K562 (cell line): ENCODE measurements around the gene HOXB8. TPM values are rescaled to one million over a fixed set of nuclear protein-coding genes. Genes with fewer than 3 reads are reported as not detected.
A peak's percentile ranks its signal among the peaks of the same experiment; 100 is the strongest.

ENCODE experiments used
- BDP1 ChIP-seq: IDR thresholded peaks from 3 replicates; pipeline ENCODE4 v1.6.1; 2011; ENCODE audit not compliant: insufficient read length, insufficient read depth
- GABPA ChIP-seq: fragments of 200-800 bp; sonication (Bioruptor generic); conservative IDR thresholded peaks from 2 replicates; pipeline ENCODE4 v1.6.1; 2016; ENCODE audit warnings: low read depth, missing genetic modification characterization, missing compliant biosample characterization
- GTF2E2 ChIP-seq: fragments of 200-800 bp; sonication (Bioruptor generic); IDR thresholded peaks from 2 replicates; pipeline ENCODE4 v1.6.1; 2016; ENCODE audit warnings: missing genetic modification characterization, missing compliant biosample characterization
- HDGF ChIP-seq: fragments of 450-650 bp; IDR thresholded peaks from 2 replicates; pipeline ENCODE4 v1.6.1; 2016
- HIVEP1 ChIP-seq: fragments of 250-450 bp; sonication (Bioruptor Pico); IDR thresholded peaks from 2 replicates; pipeline ENCODE4 v1.4.0; 2020; ENCODE audit warnings: mild to moderate bottlenecking
- MAFK ChIP-seq: IDR thresholded peaks from 2 replicates; pipeline ENCODE4 v1.6.1; 2011; ENCODE audit warnings: low read length, improper control_type of control experiment
- PCBP2 ChIP-seq: fragments of 200-400 bp; formaldehyde crosslinking; IDR thresholded peaks from 2 replicates; pipeline ENCODE4 v1.6.1; 2018; ENCODE audit warnings: low read length, low read depth, mild to moderate bottlenecking, moderate library complexity; ENCODE audit not compliant: poor library complexity, severe bottlenecking
- ZNF184 ChIP-seq: sonication (generic); formaldehyde crosslinking; IDR thresholded peaks from 2 replicates; pipeline ENCODE4 v1.5.0; 2020; ENCODE audit warnings: missing genetic modification reagents
- ZNF212 ChIP-seq: fragments of 450-650 bp; formaldehyde crosslinking; IDR thresholded peaks from 2 replicates; pipeline ENCODE4 v1.4.0; 2020; ENCODE audit warnings: mild to moderate bottlenecking
- ZNF282 ChIP-seq: sonication (generic); formaldehyde crosslinking; IDR thresholded peaks from 2 replicates; pipeline ENCODE4 v1.8.1; 2023; ENCODE audit warnings: missing genetic modification reagents
- ZNF445 ChIP-seq: fragments of 250-450 bp; sonication (Bioruptor Pico); IDR thresholded peaks from 2 replicates; pipeline ENCODE4 v1.4.0; 2020; ENCODE audit warnings: low read depth, mild to moderate bottlenecking, moderate library complexity
- polyA plus RNA-seq, 8 experiments: library from polyadenylated mRNA; depleted of rRNA in 4 of 8; stranded (reverse) in 5 of 8; unstranded in 3 of 8; fragments of >200 nt; fragmentation: Nextera tagmentation in 2 of 8; fragmentation: Illumina TruSeq in 1 of 8; extraction: Ambion mirVana in 2 of 8; extraction: Trizol in 1 of 8; gene quantifications; 2 replicates each; pipeline versions ENCODE4 v1.2.1 to v1.2.3, GENCODE V29; 2011 to 2014; ENCODE audit warnings: inconsistent platforms in 1 of 8, missing spikeins in 1 of 8
- total RNA-seq, 7 experiments: library from RNA; depleted of rRNA in 6 of 7; stranded (reverse); fragments of >200 nt in 6 of 7; fragmentation: Illumina TruSeq in 2 of 7; extraction: Trizol in 2 of 7; gene quantifications; 2 replicates each; pipeline versions ENCODE4 v1.2.1 to v1.2.3, GENCODE V29; 2011 to 2021; ENCODE audit warnings: low replicate concordance in 1 of 7
- TF ChIP-seq, protein P1 (sequence below): fragments of 450-650 bp; conservative IDR thresholded peaks from 2 replicates; pipeline ENCODE4 v1.6.1; 2016; ENCODE audit warnings: missing genetic modification characterization, low read depth, mild to moderate bottlenecking, control low read depth, missing compliant biosample characterization
- TF ChIP-seq, protein P2 (sequence below), 2 experiments: fragments of 200-800 bp in 1 of 2; sonication (Bioruptor generic) in 1 of 2; sonication (generic) in 1 of 2; formaldehyde crosslinking in 1 of 2; IDR thresholded peaks in 1 of 2; conservative IDR thresholded peaks in 1 of 2; 2 replicates each; pipeline versions ENCODE4 v1.5.0 to v1.6.1; 2016 to 2020; ENCODE audit warnings: missing compliant biosample characterization in 1 of 2, missing genetic modification characterization in 1 of 2, missing genetic modification reagents in 1 of 2
- TF ChIP-seq, protein P3 (sequence below): fragments of 250-450 bp; sonication (Bioruptor Pico); IDR thresholded peaks from 2 replicates; pipeline ENCODE4 v1.9.0; 2021; ENCODE audit warnings: mild to moderate bottlenecking
- TF ChIP-seq, protein P4 (sequence below): sonication (generic); formaldehyde crosslinking; IDR thresholded peaks from 2 replicates; pipeline ENCODE4 v1.8.1; 2023; ENCODE audit warnings: missing genetic modification reagents, mild to moderate bottlenecking, borderline replicate concordance

HOXB8 gene
- total and polyA plus RNA-seq, 9 of the 15 experiments (the other 6 are each of a cell fraction or from before 2014, with no cell fraction given), result 0.52 to 23.8 (median 3.6) TPM

DNA sequence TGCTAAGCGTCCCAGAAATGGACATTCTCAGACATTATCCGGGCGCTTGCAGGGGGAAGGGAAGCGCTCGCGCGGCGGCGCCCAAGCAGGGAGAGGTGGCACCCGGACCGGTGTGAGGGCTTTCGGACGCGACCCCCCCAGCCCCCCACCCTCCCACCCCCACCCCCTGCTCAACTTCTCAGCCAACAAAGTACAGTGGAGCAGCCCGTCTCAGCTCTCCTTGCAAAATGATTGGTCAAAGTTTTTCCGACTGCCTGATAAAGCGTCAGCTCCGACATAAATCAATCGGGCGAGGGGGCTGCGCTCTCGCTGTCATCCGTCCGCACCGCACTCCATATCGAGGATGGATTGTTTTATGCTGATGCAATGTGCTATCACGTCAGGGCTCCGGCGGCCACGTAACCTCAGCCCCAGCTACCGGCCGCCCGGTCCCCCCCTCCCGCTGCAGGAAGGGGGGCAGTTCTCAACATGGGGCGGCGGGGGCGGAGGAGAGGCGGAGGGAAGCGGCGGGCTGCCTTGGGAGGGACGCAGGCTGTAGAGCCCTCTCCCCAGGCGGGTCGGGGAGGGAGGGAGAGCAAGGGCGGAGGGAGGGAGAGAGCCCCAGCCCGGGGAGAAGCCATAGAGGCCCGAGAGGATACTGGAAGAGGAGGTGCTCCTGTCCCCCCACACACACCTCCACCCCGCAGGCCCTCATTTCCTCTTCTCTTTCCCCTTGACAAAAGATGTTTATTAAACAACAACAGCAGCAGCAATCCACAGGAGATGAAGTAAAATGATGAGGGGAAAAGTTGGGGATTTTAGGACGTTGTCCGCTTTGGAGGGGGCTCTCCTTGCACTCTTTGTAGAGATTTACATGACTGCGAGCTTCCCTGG lies 11.4 kb upstream of the HOXB8 start, which contains the start of gene HOXB9 (continued):
- TF ChIP-seq, protein P1, sequence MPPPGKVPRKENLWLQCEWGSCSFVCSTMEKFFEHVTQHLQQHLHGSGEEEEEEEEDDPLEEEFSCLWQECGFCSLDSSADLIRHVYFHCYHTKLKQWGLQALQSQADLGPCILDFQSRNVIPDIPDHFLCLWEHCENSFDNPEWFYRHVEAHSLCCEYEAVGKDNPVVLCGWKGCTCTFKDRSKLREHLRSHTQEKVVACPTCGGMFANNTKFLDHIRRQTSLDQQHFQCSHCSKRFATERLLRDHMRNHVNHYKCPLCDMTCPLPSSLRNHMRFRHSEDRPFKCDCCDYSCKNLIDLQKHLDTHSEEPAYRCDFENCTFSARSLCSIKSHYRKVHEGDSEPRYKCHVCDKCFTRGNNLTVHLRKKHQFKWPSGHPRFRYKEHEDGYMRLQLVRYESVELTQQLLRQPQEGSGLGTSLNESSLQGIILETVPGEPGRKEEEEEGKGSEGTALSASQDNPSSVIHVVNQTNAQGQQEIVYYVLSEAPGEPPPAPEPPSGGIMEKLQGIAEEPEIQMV (tag), result peak; percentile 80
- TF ChIP-seq, protein P2, sequence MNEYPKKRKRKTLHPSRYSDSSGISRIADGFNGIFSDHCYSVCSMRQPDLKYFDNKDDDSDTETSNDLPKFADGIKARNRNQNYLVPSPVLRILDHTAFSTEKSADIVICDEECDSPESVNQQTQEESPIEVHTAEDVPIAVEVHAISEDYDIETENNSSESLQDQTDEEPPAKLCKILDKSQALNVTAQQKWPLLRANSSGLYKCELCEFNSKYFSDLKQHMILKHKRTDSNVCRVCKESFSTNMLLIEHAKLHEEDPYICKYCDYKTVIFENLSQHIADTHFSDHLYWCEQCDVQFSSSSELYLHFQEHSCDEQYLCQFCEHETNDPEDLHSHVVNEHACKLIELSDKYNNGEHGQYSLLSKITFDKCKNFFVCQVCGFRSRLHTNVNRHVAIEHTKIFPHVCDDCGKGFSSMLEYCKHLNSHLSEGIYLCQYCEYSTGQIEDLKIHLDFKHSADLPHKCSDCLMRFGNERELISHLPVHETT (CRISPR knock-in tag; conservative IDR thresholded peaks at IDR 0.05 in 1 of 2, IDR thresholded peaks at IDR 0.05 in 1 of 2), result peak in 1 of 2 experiments; percentile 97; a peak in 2 of 4 replicates
- peak; percentile 52; the same call in 1 of the 2 replicates for TF ChIP-seq GABPA (tag)
- TF ChIP-seq PCBP2, result no peak
- TF ChIP-seq GTF2E2, result no peak; the same call in 1 of the 2 replicates
- TF ChIP-seq ZNF212 (CRISPR knock-in tag), result no peak
- TF ChIP-seq, protein P3, sequence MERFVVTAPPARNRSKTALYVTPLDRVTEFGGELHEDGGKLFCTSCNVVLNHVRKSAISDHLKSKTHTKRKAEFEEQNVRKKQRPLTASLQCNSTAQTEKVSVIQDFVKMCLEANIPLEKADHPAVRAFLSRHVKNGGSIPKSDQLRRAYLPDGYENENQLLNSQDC (CRISPR knock-in tag), result no peak
- TF ChIP-seq ZNF184 (CRISPR knock-in tag), result no peak
- TF ChIP-seq, protein P4, sequence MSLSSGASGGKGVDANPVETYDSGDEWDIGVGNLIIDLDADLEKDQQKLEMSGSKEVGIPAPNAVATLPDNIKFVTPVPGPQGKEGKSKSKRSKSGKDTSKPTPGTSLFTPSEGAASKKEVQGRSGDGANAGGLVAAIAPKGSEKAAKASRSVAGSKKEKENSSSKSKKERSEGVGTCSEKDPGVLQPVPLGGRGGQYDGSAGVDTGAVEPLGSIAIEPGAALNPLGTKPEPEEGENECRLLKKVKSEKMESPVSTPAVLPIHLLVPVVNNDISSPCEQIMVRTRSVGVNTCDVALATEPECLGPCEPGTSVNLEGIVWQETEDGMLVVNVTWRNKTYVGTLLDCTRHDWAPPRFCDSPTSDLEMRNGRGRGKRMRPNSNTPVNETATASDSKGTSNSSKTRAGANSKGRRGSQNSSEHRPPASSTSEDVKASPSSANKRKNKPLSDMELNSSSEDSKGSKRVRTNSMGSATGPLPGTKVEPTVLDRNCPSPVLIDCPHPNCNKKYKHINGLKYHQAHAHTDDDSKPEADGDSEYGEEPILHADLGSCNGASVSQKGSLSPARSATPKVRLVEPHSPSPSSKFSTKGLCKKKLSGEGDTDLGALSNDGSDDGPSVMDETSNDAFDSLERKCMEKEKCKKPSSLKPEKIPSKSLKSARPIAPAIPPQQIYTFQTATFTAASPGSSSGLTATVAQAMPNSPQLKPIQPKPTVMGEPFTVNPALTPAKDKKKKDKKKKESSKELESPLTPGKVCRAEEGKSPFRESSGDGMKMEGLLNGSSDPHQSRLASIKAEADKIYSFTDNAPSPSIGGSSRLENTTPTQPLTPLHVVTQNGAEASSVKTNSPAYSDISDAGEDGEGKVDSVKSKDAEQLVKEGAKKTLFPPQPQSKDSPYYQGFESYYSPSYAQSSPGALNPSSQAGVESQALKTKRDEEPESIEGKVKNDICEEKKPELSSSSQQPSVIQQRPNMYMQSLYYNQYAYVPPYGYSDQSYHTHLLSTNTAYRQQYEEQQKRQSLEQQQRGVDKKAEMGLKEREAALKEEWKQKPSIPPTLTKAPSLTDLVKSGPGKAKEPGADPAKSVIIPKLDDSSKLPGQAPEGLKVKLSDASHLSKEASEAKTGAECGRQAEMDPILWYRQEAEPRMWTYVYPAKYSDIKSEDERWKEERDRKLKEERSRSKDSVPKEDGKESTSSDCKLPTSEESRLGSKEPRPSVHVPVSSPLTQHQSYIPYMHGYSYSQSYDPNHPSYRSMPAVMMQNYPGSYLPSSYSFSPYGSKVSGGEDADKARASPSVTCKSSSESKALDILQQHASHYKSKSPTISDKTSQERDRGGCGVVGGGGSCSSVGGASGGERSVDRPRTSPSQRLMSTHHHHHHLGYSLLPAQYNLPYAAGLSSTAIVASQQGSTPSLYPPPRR (CRISPR knock-in tag), result peak; percentile 83
- no peak for TF ChIP-seq ZNF282 (CRISPR knock-in tag)
- TF ChIP-seq HDGF, result no peak; the same call in 1 of the 2 replicates
- TF ChIP-seq ZNF445 (CRISPR knock-in tag), result no peak
- no peak for TF ChIP-seq HIVEP1
- no peak for TF ChIP-seq BDP1
- TF ChIP-seq MAFK, result peak; percentile 58; the same call in 1 of the 2 replicates
